Stimulated activated CD4-positive, alpha-beta T cell treated with anti-CD3 and anti-CD28 coated beads, Interleukin-1b, Interleukin-23, amount 100 ng/mL, for 1 hour (primary cell): ENCODE results near the gene KPNA3.

Experiments
- DNase-seq, 2 donors: peaks; one replicate each; pipeline ENCODE4 v3.0.0-alpha.2; 2020; ENCODE audit warnings: low read depth in 2 of 2

KPNA3 gene

GRCh38 chr13:49678191-49678914, 114.1 kb downstream of the KPNA3 start:
- DNase-seq = no peak

DNA sequence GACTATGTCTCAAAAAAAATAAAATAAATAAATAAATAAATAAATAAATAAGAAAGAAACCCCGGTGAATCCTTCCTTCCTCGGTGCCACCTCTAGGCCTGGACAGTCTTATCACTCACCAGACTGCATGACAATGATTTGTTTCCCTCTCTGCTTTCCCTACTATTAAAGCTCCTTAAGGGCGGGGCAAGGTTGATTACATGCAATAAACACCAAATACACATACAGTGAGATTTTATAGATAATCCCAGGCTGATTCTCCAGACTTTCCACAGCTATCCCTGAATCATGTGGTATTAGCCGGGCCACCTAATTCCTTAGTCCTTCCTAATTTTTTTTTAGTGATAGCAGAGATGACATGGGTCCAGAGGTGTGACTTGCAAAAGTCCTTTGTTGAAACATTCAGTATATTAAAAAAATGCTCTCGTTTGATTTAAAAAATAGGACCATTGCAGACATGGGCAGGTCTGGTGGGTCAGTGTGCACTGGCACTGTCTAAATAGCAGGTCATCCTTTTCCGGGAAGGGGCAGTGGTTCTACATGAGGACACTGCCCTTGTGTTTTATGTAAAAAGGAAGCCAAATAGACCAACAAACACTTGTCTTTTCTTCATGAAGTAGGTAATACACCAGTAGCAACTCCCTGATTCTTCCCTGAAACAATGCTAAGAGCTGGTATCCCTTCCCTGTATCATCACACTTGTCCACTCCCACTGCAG, 115.7 kb downstream of the KPNA3 start:
- no peak for DNase-seq

- no peak for DNase-seq
Observed at GRCh38 chr13:49670828-49671227, 121.7 kb downstream of the KPNA3 start.

DNA sequence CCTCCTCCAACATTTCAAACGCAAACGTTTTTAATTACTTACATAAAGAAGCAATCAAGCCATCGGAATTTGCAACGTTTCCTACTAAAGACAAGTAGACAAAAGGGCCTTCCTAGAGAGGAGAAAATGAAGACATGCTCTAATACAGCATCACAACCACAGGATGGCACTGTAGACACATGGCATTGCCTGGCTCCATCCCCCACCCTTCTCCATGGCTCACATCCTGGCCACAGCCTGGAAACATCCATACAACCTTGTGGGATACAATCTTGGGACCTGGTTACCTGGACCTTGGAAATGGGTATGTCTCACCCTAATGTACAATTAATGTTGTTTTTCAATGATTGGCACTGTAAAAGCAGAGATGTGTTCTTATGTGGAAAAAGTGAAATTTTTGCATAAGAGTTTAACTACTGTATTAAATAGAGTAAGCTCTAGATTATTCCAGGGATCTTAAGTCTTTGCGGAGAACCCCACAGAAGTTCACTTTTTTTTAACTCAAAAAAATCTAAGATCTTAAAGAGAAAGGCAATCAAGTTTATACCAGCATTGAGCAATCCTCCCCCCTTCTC, 122.7 kb downstream of the KPNA3 start:
- DNase-seq = no peak

DNA sequence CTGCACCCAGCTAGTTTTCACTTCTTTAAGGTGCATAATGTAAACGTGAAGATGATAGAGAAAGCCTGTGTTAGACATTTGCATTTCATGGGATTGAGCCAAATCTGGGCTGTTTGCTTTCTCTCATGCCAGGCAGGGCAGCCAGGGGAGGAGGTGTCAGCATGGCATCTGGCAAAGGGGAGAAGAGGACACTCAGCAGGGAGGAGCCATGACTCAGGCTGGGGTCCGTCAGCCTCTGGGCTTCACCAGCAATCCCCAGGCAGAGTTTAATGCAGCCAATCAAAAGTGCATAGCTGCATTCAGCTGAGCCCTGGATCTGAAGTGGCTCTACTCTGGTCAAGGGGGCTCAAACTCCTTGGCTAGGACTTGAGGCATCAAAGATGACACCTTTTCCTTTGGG, 124.7 kb downstream of the KPNA3 start:
- no peak for DNase-seq

- no peak for DNase-seq
Observed at GRCh38 chr13:49664606-49665005, 127.9 kb downstream of the KPNA3 start.

DNA sequence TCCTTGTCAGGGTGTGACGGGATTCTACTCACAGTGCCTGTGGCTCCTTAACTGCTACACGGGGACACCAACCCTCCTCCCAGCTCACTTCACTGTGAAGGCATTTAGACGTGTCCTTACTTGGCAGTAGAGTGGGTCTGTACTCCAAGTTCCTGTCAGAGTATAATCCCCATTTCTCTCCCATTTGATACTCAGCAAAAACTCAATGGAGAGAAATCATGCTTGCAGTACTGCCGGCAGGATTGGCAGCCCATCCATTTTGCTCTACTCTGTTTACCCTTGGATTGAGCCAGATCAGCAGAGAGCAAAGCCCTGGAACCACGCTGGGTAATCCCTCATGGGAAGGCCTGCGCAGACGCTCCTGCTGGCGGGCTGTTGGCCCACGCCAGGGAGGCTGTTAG, 135.2 kb downstream of the KPNA3 start:
- no peak for DNase-seq

- no peak for DNase-seq
Observed at GRCh38 chr13:49655906-49656305, 136.6 kb downstream of the KPNA3 start.

GRCh38 chr13:49654011-49654410, 138.5 kb downstream of the KPNA3 start:
- no peak for DNase-seq

DNA sequence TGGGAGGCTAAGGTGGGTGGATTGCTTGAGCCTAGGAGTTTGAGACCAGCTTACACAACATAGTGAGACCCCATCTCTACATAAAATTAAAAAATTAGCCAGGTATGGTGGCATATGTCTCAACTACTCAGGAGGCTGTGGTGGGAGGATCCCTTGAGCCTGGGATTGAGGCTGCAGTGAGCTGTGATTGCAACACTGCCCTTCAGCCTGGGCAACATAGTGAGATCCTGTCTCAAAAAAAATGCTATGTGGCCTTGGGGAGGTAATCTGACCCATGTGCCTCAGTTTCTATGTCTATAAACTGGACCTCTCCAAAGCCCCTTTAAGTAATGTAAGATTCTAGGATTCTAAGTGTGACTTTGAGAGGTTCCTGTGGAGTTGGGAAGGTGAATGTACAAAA, 139.0 kb downstream of the KPNA3 start:
- no peak for DNase-seq

DNA sequence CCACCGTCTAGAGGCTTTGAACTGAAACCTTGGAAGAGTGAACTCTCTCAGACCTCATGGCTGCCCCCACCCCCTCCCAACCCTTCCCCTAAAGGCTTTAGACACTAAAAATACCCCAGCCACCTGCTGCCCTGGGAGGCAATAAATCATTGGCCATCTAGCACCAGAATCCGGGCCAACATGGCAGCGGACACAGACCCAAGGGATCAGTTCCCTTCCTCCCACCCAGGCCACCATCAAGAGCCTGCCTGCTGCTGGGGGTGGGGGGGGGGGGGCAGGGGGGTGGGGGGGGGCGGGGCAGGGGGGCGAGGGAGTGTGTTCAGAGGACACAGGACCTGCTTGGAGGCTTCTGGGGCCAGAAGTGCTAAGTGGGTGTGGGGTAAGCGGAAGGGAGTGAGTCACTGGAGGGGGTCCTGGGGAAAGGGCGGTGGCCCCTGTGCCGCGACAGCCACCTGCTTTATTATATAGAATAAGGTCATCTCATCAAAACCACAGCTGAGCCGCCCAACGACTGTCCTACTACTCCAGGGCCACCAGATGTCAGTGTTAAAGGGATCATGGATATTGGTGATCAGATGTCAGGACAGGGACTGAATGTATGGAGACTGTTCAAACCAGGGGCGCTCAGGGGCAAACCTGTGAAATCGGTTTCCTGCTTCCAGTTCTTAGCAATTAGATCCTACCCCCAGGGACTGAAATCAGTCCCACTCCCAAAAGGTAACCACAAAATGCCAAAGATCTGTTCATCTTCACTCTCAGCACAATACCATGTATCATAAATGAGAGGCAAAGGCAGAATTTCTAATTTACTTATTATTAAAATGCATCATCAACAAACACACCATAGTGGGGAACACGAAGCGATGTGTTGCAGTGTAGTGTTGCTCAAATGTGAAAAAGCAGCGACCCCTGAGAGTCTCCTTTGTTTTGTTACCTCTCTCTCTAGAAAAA, 139.9 kb downstream of the KPNA3 start:
- DNase-seq = no peak

DNA sequence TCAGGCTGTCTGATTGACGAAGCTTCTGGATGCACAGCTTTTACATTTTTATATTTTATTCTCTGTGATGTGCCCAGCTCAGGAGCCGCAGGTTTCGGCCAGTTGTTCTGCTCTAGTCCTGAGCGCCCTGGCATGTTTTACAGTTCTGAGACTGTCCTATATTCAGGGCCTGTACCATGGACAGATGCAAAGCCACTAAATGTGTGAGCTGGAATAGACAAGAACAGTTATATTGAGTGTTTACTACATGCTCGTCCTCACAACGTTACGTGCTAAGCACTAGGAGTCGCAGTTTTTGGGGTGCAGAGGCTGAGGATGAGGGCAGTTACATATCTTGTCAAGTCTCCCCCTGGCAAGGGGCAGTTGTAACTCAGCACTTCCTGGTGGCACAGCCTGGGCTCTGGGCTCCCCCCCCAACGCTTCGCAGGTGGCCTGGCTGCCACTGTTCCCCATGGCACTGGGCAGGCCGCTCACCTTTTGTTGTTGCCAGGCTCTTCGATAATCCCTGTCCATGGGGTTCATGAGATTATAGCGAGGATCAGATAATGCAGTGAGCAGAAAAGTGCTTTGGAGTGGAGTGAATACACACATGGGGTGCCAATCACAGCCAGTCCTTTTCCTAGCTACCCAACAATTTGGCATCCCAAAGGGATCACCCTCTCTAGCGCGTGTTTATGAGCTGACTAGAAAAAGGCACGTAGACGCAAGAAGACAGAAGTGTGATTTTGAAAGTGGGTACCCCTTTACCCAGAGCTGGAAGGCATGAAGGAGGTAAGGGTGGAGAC, 140.7 kb downstream of the KPNA3 start:
- no peak for DNase-seq

GRCh38 chr13:49649963-49650312, 142.5 kb downstream of the KPNA3 start:
- DNase-seq = no peak
